Fibroblast of skin of right quadriceps (primary cell): Measurements from ENCODE around the gene SLC1A3.

Source experiments
- DNase-seq: peaks from one replicate; pipeline ENCODE4 v3.0.0-alpha.2; 2013

Gene SLC1A3

GRCh38 chr5:36600917-36601527 lies 5.4 kb upstream of the SLC1A3 start:
- no peak for DNase-seq

- no peak for DNase-seq
These were observed 3.6 kb upstream of the SLC1A3 start for GRCh38 chr5:36602704-36603321.

- peak; percentile 76 for DNase-seq
These were observed 1.2 kb upstream of the SLC1A3 start for GRCh38 chr5:36605241-36605640.

GRCh38 chr5:36606036-36606427 lies 374 bp upstream of the SLC1A3 start:
- no peak for DNase-seq

- peak; percentile 62 for DNase-seq
These were observed 737 bp downstream of the SLC1A3 start for GRCh38 chr5:36607114-36607571.

GRCh38 chr5:36607838-36608783 lies 1.7 kb downstream of the SLC1A3 start:
- peak; percentile 78 for DNase-seq

- no peak for DNase-seq
These were observed 4.2 kb downstream of the SLC1A3 start for GRCh38 chr5:36610621-36611020.

- DNase-seq, result no peak
These were observed 5.3 kb downstream of the SLC1A3 start for GRCh38 chr5:36611520-36612274.

GRCh38 chr5:36613241-36613640 lies 6.8 kb downstream of the SLC1A3 start:
- no peak for DNase-seq

GRCh38 chr5:36613771-36614656 lies 7.6 kb downstream of the SLC1A3 start:
- DNase-seq, result no peak

- DNase-seq, result no peak
These were observed 8.4 kb downstream of the SLC1A3 start for GRCh38 chr5:36614657-36615308.

- no peak for DNase-seq
These were observed 12.7 kb downstream of the SLC1A3 start for GRCh38 chr5:36619012-36619635.

- DNase-seq, result no peak
These were observed 15.6 kb downstream of the SLC1A3 start for GRCh38 chr5:36621985-36622384.

- no peak for DNase-seq
These were observed 17.4 kb downstream of the SLC1A3 start for GRCh38 chr5:36623832-36624231.

GRCh38 chr5:36624277-36624676 lies 17.9 kb downstream of the SLC1A3 start:
- DNase-seq, result no peak

GRCh38 chr5:36628695-36629094 lies 22.3 kb downstream of the SLC1A3 start:
- no peak for DNase-seq

- DNase-seq, result no peak
These were observed 23.3 kb downstream of the SLC1A3 start for GRCh38 chr5:36629729-36630128.

GRCh38 chr5:36630201-36631145 lies 24.1 kb downstream of the SLC1A3 start:
- peak; percentile 42 for DNase-seq

GRCh38 chr5:36631154-36631553 lies 24.7 kb downstream of the SLC1A3 start:
- DNase-seq, result no peak
